Measurements from ENCODE around the gene SFXN1.
A peak's percentile ranks its signal among the peaks of the same experiment; 100 is the strongest.

SFXN1 gene

DNA sequence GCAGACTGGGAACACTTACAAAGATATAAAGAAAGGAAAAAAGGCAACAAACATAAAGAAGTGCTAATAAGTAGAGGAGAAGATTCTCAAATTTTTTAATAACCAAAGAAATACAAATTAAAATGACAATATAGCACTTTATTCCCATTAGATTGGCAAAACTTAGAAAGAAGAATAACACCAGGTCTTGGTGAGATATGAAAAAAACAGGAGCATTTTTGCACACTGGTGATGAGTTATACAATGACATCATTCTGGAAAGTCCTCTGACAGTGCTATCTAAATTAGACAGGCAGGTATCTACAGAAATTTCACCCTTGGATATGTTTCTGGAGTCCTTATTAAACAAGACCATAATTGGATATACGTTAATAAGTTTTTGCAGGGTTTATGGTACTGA lies 9.5 kb upstream of the SFXN1 start:
- TF ChIP-seq TEAD4 (IDR thresholded peaks at IDR 0.05) (no peak), TAF1 (IDR thresholded peaks at IDR 0.05; ENCODE audit: low read depth) (no peak), CEBPB (IDR thresholded peaks at IDR 0.05) (no peak), EGR1 (IDR thresholded peaks at IDR 0.05) (no peak), NFIC (IDR thresholded peaks at IDR 0.05) (no peak), CREB1 (IDR thresholded peaks at IDR 0.05; ENCODE audit: low read depth) (no peak), FOXM1 (IDR thresholded peaks at IDR 0.05; ENCODE audit: borderline replicate concordance, low read depth) (no peak), TCF12 (IDR thresholded peaks at IDR 0.05; ENCODE audit: low read depth) (no peak), YY1 (IDR thresholded peaks at IDR 0.05; ENCODE audit: low read depth) (no peak), ZBTB7A (IDR thresholded peaks at IDR 0.05; ENCODE audit: low read depth) (no peak), RAD21 (IDR thresholded peaks at IDR 0.05; ENCODE audit: low read depth) (no peak), EP300 (IDR thresholded peaks at IDR 0.05; ENCODE audit: borderline replicate concordance) (no peak)
- TF ChIP-seq, protein P1, sequence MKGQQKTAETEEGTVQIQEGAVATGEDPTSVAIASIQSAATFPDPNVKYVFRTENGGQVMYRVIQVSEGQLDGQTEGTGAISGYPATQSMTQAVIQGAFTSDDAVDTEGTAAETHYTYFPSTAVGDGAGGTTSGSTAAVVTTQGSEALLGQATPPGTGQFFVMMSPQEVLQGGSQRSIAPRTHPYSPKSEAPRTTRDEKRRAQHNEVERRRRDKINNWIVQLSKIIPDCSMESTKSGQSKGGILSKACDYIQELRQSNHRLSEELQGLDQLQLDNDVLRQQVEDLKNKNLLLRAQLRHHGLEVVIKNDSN (IDR thresholded peaks at IDR 0.05), result no peak
- TF ChIP-seq, protein P2, sequence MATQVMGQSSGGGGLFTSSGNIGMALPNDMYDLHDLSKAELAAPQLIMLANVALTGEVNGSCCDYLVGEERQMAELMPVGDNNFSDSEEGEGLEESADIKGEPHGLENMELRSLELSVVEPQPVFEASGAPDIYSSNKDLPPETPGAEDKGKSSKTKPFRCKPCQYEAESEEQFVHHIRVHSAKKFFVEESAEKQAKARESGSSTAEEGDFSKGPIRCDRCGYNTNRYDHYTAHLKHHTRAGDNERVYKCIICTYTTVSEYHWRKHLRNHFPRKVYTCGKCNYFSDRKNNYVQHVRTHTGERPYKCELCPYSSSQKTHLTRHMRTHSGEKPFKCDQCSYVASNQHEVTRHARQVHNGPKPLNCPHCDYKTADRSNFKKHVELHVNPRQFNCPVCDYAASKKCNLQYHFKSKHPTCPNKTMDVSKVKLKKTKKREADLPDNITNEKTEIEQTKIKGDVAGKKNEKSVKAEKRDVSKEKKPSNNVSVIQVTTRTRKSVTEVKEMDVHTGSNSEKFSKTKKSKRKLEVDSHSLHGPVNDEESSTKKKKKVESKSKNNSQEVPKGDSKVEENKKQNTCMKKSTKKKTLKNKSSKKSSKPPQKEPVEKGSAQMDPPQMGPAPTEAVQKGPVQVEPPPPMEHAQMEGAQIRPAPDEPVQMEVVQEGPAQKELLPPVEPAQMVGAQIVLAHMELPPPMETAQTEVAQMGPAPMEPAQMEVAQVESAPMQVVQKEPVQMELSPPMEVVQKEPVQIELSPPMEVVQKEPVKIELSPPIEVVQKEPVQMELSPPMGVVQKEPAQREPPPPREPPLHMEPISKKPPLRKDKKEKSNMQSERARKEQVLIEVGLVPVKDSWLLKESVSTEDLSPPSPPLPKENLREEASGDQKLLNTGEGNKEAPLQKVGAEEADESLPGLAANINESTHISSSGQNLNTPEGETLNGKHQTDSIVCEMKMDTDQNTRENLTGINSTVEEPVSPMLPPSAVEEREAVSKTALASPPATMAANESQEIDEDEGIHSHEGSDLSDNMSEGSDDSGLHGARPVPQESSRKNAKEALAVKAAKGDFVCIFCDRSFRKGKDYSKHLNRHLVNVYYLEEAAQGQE (IDR thresholded peaks at IDR 0.05; ENCODE audit: low read depth), result no peak
- TF ChIP-seq, protein P3, sequence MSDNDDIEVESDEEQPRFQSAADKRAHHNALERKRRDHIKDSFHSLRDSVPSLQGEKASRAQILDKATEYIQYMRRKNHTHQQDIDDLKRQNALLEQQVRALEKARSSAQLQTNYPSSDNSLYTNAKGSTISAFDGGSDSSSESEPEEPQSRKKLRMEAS (IDR thresholded peaks at IDR 0.05), result no peak

DNA sequence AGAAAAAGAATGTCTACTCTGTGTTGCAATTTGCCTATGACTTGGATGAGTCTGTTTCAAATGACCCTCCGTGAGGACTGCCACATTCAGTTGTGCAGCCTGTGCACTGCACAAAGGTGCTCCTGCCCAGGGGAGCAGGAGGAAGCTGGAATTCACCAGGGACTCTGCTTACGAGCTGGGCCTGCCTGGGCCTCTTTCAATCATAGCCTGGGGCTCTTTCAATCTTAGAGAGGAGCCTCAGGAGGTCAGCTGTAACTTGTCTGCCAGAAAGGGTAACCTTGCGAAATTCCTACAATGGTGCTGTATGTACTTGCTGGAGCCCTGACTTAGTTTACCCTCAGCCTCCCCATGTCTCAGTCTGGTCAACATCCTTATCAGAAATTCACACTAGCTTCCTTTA lies 8.4 kb upstream of the SFXN1 start:
- no peak for TF ChIP-seq EP300 (IDR thresholded peaks at IDR 0.05; ENCODE audit: borderline replicate concordance)
- TF ChIP-seq EGR1 (IDR thresholded peaks at IDR 0.05), result no peak
- no peak for TF ChIP-seq TEAD4 (IDR thresholded peaks at IDR 0.05)

DNA sequence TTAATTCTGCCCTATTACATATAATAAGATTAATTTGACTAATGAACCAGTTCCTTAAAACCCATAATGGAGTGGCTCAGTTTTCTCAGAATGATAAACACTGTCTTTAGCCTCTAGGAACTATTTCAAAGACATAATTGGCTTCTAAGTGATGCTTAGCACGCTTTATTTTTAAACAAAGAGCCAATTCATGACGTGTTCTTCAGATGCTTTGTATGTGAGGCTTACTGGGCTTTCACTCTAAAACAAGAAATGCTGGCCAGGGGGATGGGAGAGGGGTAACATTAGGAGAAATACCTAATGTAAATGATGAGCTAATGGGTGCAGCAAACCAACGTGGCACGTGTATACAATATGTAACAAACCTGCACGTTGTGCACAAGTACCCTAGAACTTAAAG lies 7.6 kb upstream of the SFXN1 start:
- TF ChIP-seq CREB1 (IDR thresholded peaks at IDR 0.05; ENCODE audit: low read depth) (no peak), YY1 (IDR thresholded peaks at IDR 0.05; ENCODE audit: low read depth) (no peak), EGR1 (IDR thresholded peaks at IDR 0.05) (no peak)
- TF ChIP-seq, protein P2 (IDR thresholded peaks at IDR 0.05; ENCODE audit: low read depth), result no peak

DNA sequence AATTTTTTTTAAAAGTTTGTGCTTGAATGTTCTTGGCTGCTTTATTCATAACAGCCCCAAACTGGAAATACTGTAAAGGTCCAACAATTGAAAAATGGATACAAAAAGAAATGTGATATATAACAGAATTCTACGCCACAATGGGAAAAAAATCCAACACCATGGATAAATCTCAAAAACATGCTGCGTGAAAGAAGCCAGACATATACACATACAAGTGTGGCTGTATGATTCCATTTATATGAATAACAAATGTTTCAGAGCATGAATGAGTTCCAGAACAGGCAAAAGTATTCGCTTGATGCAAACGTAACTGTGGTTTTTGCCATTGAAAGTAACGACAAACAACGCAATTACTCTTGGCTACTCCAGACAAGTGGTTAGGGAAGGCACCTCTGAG lies 7.2 kb upstream of the SFXN1 start:
- TF ChIP-seq FOXM1 (IDR thresholded peaks at IDR 0.05; ENCODE audit: borderline replicate concordance, low read depth), result no peak
- no peak for TF ChIP-seq TCF12 (IDR thresholded peaks at IDR 0.05; ENCODE audit: low read depth)

DNA sequence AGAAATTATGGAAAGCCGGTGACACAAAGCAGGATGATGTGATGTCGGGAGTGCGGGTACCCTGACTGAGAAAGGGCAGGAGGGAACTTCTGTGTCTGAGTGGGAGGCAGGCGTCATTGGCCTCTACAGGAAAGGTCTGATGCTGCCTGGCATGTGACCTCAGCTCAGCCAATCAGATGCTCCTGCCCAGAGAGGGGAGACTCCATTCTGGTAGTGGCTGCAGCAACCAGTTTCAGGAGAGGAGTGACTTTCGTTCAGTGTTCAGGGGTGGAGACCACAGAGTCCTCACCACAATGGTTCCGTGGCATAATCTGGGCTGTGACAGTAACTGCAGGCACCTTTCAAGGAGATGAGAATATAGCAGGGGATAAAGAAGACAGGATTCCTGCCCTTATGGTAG lies 6.7 kb upstream of the SFXN1 start:
- no peak for TF ChIP-seq TCF12 (IDR thresholded peaks at IDR 0.05; ENCODE audit: low read depth)
- TF ChIP-seq, protein P1 (IDR thresholded peaks at IDR 0.05), result peak; percentile 69

DNA sequence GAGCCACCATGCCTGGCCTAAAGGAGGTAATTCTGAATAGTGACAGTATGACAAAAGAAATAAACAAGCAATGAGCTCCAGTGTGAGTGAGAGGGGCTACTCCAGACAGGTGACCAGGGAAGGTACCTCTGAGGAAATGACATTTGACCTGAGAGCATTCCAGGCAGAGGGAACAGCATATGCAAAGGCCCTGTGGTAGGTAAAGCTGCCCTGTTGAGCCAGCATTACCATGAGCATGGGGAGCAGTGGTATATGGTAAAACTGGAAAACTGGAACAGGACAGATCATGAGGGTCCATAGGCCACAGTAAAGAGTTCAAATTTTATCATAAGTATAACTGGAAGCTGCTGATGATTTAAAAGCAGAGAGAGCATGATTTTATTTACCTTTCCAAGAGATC lies 6.0 kb upstream of the SFXN1 start:
- TF ChIP-seq, protein P3 (IDR thresholded peaks at IDR 0.05), result no peak
- TF ChIP-seq CREB1 (IDR thresholded peaks at IDR 0.05; ENCODE audit: low read depth) (no peak), TEAD4 (IDR thresholded peaks at IDR 0.05) (no peak), TCF12 (IDR thresholded peaks at IDR 0.05; ENCODE audit: low read depth) (no peak), CEBPB (IDR thresholded peaks at IDR 0.05) (no peak), FOXM1 (IDR thresholded peaks at IDR 0.05; ENCODE audit: borderline replicate concordance, low read depth) (no peak), EP300 (IDR thresholded peaks at IDR 0.05; ENCODE audit: borderline replicate concordance) (no peak), ZBTB7A (IDR thresholded peaks at IDR 0.05; ENCODE audit: low read depth) (no peak), TAF1 (IDR thresholded peaks at IDR 0.05; ENCODE audit: low read depth) (no peak), NFIC (IDR thresholded peaks at IDR 0.05) (no peak), EGR1 (IDR thresholded peaks at IDR 0.05) (no peak), RAD21 (IDR thresholded peaks at IDR 0.05; ENCODE audit: low read depth) (no peak), YY1 (IDR thresholded peaks at IDR 0.05; ENCODE audit: low read depth) (no peak)
- TF ChIP-seq, protein P1 (IDR thresholded peaks at IDR 0.05), result no peak
- TF ChIP-seq, protein P2 (IDR thresholded peaks at IDR 0.05; ENCODE audit: low read depth), result no peak

Measured in Ishikawa (cell line).